Progenitor cell of endocrine pancreas (in vitro differentiated cells): ENCODE measurements around the gene F10. TPM values are rescaled to one million over a fixed set of nuclear protein-coding genes. Genes with fewer than 3 reads are reported as not detected.
"Not testable (repeated sequence)": the region's sequence is repeated elsewhere in the genome, so short reads cannot be mapped to it uniquely, and the experiment has no call there.

ENCODE experiments used
- DNase-seq: peaks from one replicate; pipeline ENCODE4 v3.0.0; 2021; ENCODE audit warnings: low spot score; ENCODE audit not compliant: unreplicated experiment
- H3K27ac Mint-ChIP-seq: 2 replicates; pipeline ENCODE4 v1.8.0; 2021; ENCODE audit warnings: mild to moderate bottlenecking, moderate library complexity, mixed read lengths
- H3K27me3 Mint-ChIP-seq: 2 replicates; pipeline ENCODE4 v1.8.0; 2021; ENCODE audit warnings: mixed read lengths
- H3K36me3 Mint-ChIP-seq: 2 replicates; pipeline ENCODE4 v1.8.0; 2022; ENCODE audit warnings: mixed read lengths; ENCODE audit not compliant: insufficient read depth
- H3K4me1 Mint-ChIP-seq: 2 replicates; pipeline ENCODE4 v1.8.0; 2021; ENCODE audit warnings: low read depth, mixed read lengths
- H3K4me3 Mint-ChIP-seq: 2 replicates; pipeline ENCODE4 v1.8.0; 2021; ENCODE audit warnings: low read depth, mild to moderate bottlenecking, moderate library complexity, mixed read lengths
- H3K9me3 Mint-ChIP-seq: 2 replicates; pipeline ENCODE4 v1.8.0; 2021; ENCODE audit warnings: low read depth, mixed read lengths
- CTCF ChIP-seq: fragments of 200-600 bp; sonication (generic); IDR thresholded peaks from one replicate; pipeline ENCODE4 v1.5.0; 2021; ENCODE audit warnings: antibody characterized with exemption, mild to moderate bottlenecking; ENCODE audit not compliant: unreplicated experiment
- total RNA-seq: library from RNA; stranded (reverse); gene quantifications from 2 replicates; pipeline ENCODE4 v1.2.1, GENCODE V29; 2021

Gene F10
- total RNA-seq, 1 donor from 2014 or later = 30.2 TPM

DNA sequence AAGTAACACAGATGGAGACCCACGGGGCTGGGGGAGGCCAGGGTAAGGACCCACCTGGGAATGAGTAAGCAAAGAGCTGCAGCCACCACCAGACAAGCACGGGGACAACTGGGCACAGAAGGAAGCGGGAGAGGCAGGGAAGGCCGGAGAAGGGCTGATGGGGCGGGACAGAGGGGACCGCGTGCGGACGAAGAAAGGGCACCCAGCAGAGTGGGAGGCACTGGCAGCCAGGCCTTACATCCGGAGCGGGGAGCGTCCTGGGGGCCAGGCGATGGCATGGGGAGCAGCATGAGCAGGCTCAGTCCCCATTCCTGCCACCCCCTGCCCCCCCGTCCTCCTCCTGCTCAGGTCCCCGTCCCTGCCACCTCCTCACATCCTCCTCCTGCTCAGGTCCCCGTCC, 38.8 kb downstream of the F10 start:
- Mint-ChIP-seq H3K36me3 (peaks cover 5% of the 10 kb centered on the region), H3K27me3 (peaks cover 35% of the 10 kb centered on the region), H3K4me3 (no peak overlapping the region), H3K27ac (no peak overlapping the region), H3K4me1 (peaks cover 10% of the 10 kb centered on the region), H3K9me3 (no peaks in the 10 kb centered on the region)
- DNase-seq = no peak
- no peak for TF ChIP-seq CTCF

DNA sequence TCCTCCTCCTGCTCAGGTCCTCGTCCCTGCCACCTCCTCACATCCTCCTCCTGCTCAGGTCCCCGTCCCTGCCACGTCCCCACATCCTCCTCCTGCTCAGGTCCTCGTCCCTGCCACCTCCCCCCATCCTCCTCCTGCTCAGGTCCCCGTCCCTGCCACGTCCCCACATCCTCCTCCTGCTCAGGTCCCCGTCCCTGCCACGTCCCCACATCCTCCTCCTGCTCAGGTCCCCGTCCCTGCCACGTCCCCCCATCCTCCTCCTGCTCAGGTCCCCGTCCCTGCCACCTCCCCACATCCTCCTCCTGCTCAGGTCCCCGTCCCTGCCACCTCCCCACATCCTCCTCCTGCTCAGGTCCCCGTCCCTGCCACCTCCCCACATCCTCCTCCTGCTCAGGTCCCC, 39.4 kb downstream of the F10 start:
- not testable (repeated sequence) for H3K27ac Mint-ChIP-seq, H3K4me3 Mint-ChIP-seq, DNase-seq, H3K36me3 Mint-ChIP-seq, H3K9me3 Mint-ChIP-seq
- Mint-ChIP-seq H3K27me3 (peaks cover 33% of the 10 kb centered on the region), H3K4me1 (peaks cover 10% of the 10 kb centered on the region)

GRCh38 chr13:113162783-113163685, 40.4 kb downstream of the F10 start:
- Mint-ChIP-seq H3K36me3 (peaks cover 13% of the 10 kb centered on the region), H3K27ac (no peak overlapping the region), H3K9me3 (no peaks in the 10 kb centered on the region), H3K4me1 (peaks cover 10% of the 10 kb centered on the region), H3K27me3 (peaks cover 27% of the 10 kb centered on the region), H3K4me3 (no peak overlapping the region)
- no peak for DNase-seq
- no peak for TF ChIP-seq CTCF

GRCh38 chr13:113164492-113164891, 41.9 kb downstream of the F10 start:
- Mint-ChIP-seq H3K4me1 (peaks cover 6% of the 10 kb centered on the region), H3K9me3 (no peaks in the 10 kb centered on the region), H3K27ac (no peak overlapping the region), H3K4me3 (no peak overlapping the region), H3K36me3 (peaks cover 17% of the 10 kb centered on the region), H3K27me3 (peaks cover 27% of the 10 kb centered on the region)
- TF ChIP-seq CTCF = no peak
- DNase-seq = no peak

DNA sequence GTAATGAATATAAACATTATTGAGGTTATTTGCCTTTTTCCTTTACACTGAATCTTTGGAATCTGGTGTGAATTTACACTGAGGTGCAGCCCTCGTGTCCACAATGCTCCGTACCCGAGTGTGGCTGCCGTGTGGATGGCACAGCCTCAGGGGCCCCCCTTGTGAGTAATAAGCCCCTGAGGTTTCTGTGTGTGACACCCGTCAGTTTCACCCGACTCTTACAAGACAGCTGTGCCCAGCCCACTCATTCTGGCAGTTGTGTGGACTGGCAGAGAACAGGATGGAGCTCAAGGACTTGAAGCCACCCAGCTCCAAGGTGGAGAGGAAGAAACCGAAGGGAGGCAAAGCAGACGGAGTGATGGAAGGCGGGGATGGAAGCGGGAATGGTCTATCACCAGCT, 43.7 kb downstream of the F10 start:
- Mint-ChIP-seq H3K27me3 (peaks cover 14% of the 10 kb centered on the region), H3K4me1 (peaks cover 20% of the 10 kb centered on the region), H3K4me3 (no peak overlapping the region), H3K36me3 (peaks cover 19% of the 10 kb centered on the region), H3K9me3 (no peaks in the 10 kb centered on the region), H3K27ac (no peak overlapping the region)
- no peak for DNase-seq
- TF ChIP-seq CTCF = no peak

DNA sequence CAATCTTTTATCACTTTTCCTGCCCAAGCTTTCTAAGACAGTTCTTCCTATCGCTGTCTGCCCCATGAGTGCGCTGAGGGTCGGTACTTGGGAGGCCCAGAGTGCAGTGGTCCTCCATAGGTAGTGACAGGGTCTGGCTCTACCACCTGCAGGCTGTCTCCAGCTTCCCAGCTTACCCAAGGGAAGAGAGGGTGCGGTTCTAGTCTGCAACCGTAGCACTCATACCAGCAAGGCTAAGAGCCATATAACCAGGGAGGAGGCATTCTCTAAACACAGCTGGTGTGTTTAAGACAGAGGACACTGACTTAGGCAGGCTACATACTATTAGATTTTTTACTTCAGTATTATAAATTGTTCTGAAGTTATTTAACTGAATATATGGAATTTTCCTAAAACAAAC, 44.1 kb downstream of the F10 start:
- Mint-ChIP-seq H3K4me3 (no peak overlapping the region), H3K9me3 (no peaks in the 10 kb centered on the region), H3K36me3 (peaks cover 23% of the 10 kb centered on the region), H3K27ac (no peak overlapping the region), H3K27me3 (peaks cover 12% of the 10 kb centered on the region), H3K4me1 (peaks cover 24% of the 10 kb centered on the region)
- no peak for DNase-seq
- TF ChIP-seq CTCF = no peak
